NCI-H2196 (cell line): ENCODE data around the gene GNRH2.
"Not testable (repeated sequence)": the region's sequence is repeated elsewhere in the genome, so short reads cannot be mapped to it uniquely, and the experiment has no call there.

Source experiments
- DNase-seq: peaks from one replicate; lab custom pipeline; 2025; ENCODE audit not compliant: unreplicated experiment; lab: John Stamatoyannopoulos, UW

Gene GNRH2

DNA sequence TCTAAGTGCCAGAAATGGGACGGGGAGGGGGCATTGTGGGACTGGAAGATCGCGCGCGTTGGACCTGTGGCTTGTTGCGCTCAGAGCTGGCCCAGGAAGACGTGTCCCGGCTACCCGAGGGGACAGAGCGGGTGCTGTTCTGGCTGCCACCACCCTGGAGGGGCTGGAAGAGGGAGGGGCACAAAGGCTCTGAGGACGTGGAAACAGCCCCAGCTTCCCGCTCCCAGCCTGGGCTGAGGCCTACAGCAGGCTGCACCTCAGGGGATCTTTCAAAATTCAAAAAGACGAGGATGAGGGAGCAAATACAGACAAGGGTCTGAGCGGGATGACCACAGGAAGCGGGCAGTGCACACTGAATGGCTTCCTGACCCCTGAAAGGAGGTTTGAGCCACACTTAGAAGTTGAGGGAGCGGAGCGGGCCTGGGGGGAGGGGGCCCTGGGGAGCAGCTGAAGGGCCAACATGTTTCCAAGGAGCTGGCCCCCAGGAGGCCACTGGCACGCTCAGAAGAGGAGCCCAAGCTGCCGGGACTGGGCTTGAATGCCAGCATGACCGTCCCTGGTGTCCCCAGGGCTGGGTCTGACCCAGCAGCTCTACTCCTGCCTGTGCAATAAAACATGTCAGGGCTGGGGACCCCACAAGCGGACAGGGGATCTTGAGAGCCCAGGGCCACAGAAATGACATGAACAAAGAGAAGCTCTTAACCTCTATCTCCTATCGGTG is 29.3 kb downstream of the GNRH2 start:
- DNase-seq, result no peak

GRCh38 chr20:3073251-3073643 is 29.8 kb downstream of the GNRH2 start:
- not testable (repeated sequence) for DNase-seq

GRCh38 chr20:3074812-3075211 is 31.4 kb downstream of the GNRH2 start:
- no peak for DNase-seq

- not testable (repeated sequence) for DNase-seq
Observed at GRCh38 chr20:3075315-3075714, 31.9 kb downstream of the GNRH2 start.

- no peak for DNase-seq
Observed at GRCh38 chr20:3077618-3078134, 34.3 kb downstream of the GNRH2 start.

GRCh38 chr20:3080939-3081388 is 37.5 kb downstream of the GNRH2 start:
- DNase-seq, result no peak

DNA sequence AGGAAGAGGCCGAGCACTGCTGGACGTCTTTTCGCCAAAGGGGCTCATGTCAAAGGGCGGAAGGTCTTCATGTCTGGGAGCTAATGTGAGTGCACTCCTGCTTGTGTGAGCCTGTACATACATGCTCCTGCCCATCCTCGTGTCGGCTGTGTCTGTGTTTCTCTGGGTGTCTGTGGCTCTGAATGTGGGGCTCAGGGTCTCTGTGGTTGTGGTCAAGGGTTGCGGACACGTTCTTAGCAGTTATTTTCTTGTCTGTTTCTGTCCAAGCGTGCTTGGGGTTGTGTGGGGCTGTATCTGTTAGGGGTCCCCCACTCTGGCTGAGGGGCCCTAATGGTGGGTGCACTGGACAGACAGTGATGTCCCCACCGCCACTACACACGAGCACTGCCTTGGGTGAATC is 38.2 kb downstream of the GNRH2 start:
- no peak for DNase-seq

GRCh38 chr20:3082306-3082951 is 39.0 kb downstream of the GNRH2 start:
- no peak for DNase-seq

DNA sequence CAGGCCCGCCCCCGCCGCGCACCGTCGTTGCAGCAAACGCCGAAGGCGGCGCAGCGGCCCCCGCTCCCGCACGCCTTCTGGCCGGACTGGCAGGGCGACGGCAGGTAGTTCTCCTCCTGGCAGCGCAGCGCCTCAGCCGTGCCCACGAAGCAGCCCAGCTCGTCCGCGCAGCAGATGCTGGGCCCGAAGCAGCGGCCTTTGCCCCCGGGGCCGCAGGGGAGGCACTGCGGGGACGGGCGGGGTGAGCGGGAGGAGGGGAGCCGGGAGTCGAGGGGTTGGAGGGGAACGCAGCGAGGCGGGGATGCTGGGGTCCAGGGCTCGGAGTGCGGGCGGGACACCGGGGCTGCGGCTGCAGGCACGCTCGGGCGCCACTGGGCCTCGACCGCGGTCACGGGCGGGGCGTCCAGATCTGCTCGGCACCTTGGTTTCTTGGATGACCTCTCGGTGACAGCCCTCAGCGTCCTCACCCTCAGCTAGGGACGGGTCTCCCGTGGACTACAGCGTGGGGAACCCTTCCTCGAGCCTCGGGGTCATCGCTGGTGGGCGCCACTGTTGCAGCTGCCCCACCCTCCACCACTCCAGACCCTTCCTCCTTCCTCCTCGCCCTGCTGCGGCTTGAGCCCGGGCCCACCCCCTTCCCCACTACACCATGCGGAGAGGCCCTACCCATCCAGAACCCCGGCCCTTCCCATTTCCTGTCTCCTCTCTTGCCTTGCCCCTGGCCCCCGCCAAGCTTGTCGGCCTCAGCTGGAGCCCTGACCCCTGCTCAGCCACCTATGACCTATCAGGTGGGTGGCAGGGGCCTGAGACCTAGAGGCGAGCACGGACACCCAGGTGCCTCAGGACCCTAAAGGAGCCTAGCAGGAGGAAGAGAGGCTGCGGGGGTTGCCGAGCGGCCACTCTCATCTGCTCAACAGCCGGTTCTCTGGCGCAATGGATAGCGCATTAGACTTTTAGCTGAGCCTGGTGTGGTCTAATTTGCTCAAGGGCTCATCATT is 39.8 kb downstream of the GNRH2 start:
- DNase-seq, result no peak

DNA sequence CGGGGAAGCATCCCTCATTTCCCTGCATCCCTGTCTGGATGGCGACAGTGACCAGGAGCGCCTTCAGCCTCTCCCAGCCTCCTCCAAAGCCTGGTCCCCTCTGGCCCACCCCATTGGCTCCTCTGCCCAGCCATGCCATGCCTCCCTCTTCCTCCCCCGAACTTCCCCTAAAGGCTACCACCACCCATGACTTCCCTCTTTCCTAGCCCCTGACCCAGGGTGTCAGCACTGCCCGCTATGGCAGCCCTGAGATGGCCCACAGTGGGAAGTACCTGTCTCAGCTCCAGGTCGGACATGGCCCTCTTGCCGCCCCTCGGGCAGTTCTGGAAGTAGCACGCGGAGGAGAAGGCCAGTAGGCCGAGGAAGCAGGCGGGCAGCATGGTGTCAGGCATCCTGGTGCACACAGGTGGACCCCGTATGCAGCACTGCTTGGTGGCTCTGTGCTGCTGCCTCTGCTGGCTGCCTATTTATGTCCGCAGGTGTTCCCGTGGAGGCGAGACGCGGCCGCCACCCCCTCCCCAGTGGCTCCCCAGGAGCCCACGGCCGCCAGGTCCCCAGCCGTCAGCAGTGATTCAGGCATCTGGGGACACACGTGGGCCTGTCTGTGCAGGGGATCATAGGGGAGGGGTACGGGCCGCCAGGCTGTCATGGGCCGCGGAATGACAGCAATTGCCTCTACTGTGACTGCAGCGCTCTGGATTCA is 41.0 kb downstream of the GNRH2 start, which contains the start of gene AVP:
AVP (minus strand) TSS at position 442 of the 703 bp plus-strand sequence; CDS start at position 392, 50 bp downstream.
- no peak for DNase-seq

- no peak for DNase-seq
Observed at GRCh38 chr20:3084986-3085360, 41.6 kb downstream of the GNRH2 start.

GRCh38 chr20:3085571-3086072 is 42.2 kb downstream of the GNRH2 start:
- DNase-seq, result no peak

DNA sequence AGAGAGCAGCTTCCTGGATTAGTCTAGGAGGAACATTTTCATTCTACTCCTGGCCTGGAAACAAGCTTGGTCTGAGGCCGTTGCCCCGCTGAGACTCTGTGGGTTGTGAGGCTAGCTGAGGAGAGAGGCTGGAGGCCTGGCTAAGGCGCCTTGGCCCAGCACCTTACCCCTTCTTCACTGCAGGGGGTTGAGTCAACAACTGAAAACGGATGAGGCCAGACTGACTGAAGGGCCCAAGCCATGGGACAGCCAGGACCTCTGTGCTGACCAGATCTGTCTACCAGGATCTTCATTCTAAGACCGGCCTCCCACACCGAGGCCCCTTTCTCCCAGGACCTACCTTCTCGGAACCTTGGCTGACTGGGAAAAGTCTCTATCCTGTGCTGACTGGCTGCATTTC is 44.6 kb downstream of the GNRH2 start:
- no peak for DNase-seq

DNA sequence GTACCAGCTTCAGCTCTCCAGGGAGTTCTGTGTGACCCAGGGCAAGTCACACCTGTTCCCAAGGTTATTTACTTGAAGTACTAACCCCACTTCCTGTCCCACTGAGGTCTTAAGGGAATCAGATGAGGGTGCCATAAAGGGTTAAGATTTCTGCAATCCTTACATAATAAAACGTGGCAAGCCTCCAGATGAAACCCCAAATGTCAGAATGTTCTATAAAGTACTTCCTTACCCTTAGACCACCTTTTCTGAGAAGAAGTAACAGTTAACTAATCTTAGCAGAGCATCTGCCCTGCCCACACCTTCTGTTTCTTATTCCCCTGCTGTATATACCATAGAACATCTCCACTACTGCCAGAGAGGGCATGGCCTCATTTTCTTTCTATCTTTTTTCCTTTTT is 47.1 kb downstream of the GNRH2 start:
- no peak for DNase-seq

- DNase-seq, result no peak
Observed at GRCh38 chr20:3092611-3093379, 49.4 kb downstream of the GNRH2 start.

- no peak for DNase-seq
Observed at GRCh38 chr20:3093861-3094361, 50.5 kb downstream of the GNRH2 start.

DNA sequence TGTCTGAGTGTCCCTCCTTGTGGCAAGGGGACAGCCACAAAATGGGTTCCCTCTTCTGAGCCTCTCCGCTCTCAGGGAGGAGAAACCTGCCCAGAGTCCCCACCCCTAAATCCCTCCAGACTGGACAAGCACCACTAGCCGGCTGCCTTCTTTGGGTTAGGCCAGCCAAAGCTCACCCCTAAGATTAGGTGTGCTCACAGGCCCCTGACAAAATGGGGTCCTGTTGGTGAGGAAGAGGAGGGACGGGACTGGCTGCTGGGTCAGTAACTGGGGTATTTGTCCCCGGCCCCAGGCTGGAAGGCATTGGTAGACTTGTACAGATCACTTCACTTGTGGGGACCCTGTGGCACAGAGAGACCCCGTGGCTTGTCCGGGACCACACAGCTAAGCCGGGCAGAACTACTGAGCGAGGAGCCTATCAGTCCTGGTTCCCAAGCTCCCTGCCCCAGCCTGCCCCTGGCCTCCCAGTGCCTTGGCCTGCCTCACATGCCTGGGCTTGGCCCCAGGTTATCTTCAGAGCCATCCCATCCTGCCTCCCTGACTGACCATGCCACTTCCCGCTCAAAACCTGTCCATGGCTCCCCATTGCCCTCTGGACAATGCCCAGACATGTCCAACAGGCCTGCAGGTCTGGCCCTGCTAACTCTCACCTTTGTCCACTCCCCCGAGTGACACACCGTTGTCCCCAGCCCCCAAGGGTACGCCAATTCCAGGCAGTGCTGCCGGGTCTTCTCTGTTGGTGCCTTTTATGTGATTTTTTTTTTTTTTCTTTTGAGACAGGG is 51.6 kb downstream of the GNRH2 start:
- DNase-seq, result no peak
